Measurements from ENCODE around the gene ROR1.

Gene ROR1

GRCh38 chr1:63858153-63858552 lies 84.3 kb downstream of the ROR1 start:
- TF ChIP-seq CTCF (IDR thresholded peaks at IDR 0.05; ENCODE audit: low read depth, low read length, missing control alignments) = no peak

GRCh38 chr1:63859480-63860275 lies 85.9 kb downstream of the ROR1 start:
- no peak for TF ChIP-seq CTCF (IDR thresholded peaks at IDR 0.05; ENCODE audit: low read depth, low read length, missing control alignments)

More at GRCh38 chr1:63858153-63858552, 84.3 kb downstream of the ROR1 start:
- DNase-seq (ENCODE audit: extremely low read depth, low read depth) = no peak
- H3K4me3 ChIP-seq (replicated peaks; ENCODE audit: low read depth, low read length) = no peak overlapping the region

GRCh38 chr1:63861052-63861691 lies 87.4 kb downstream of the ROR1 start:
- DNase-seq (ENCODE audit: extremely low read depth, low read depth) = no peak
- no peak for TF ChIP-seq CTCF (IDR thresholded peaks at IDR 0.05; ENCODE audit: low read depth, low read length, missing control alignments)
- no peak overlapping the region for H3K4me3 ChIP-seq (replicated peaks; ENCODE audit: low read depth, low read length)

More at GRCh38 chr1:63859480-63860275, 85.9 kb downstream of the ROR1 start:
- DNase-seq (ENCODE audit: extremely low read depth, low read depth) = no peak
- H3K4me3 ChIP-seq (replicated peaks; ENCODE audit: low read depth, low read length) = no peak overlapping the region

GRCh38 chr1:63863145-63863544 lies 89.3 kb downstream of the ROR1 start:
- no peak for DNase-seq (ENCODE audit: extremely low read depth, low read depth)
- no peak for TF ChIP-seq CTCF (IDR thresholded peaks at IDR 0.05; ENCODE audit: low read depth, low read length, missing control alignments)
- H3K4me3 ChIP-seq (replicated peaks; ENCODE audit: low read depth, low read length) = no peak overlapping the region

- no peak for TF ChIP-seq CTCF (IDR thresholded peaks at IDR 0.05; ENCODE audit: low read depth, low read length, missing control alignments)
- no peak overlapping the region for H3K4me3 ChIP-seq (replicated peaks; ENCODE audit: low read depth, low read length)
Observed at GRCh38 chr1:63864224-63864641, 90.4 kb downstream of the ROR1 start.

GRCh38 chr1:63865561-63865960 lies 91.7 kb downstream of the ROR1 start:
- no peak overlapping the region for H3K4me3 ChIP-seq (replicated peaks; ENCODE audit: low read depth, low read length)
- DNase-seq (ENCODE audit: extremely low read depth, low read depth) = no peak
- no peak for TF ChIP-seq CTCF (IDR thresholded peaks at IDR 0.05; ENCODE audit: low read depth, low read length, missing control alignments)

More at GRCh38 chr1:63864224-63864641, 90.4 kb downstream of the ROR1 start:
- DNase-seq (ENCODE audit: extremely low read depth, low read depth) = no peak
